BJ (cell line): ENCODE data around the gene XPO4. TPM values are rescaled to one million over a fixed set of nuclear protein-coding genes. Genes with fewer than 3 reads are reported as not detected.

Experiments
- CTCF ChIA-PET: fragments of 350-600 bp; formaldehyde crosslinking; extraction: SDS; loops from one replicate; lab custom pipeline; 2021; ENCODE audit warnings: antibody characterized with exemption, inconsistent platforms; lab: Yijun Ruan, JAX
- POLR2A ChIA-PET: fragments of 300-600 bp; sonication (Branson Sonifier 250); formaldehyde crosslinking; extraction: SDS; loops from one replicate; lab custom pipeline; 2021; ENCODE audit warnings: antibody characterized with exemption; lab: Charles Lee
- DNase-seq: peaks from one replicate; pipeline ENCODE4 v3.0.0-alpha.2; 2011; ENCODE audit warnings: low read depth
- H3K27me3 ChIP-seq: 2 replicates; pipeline ENCODE4 v1.6.0; 2011; ENCODE audit warnings: low read length; ENCODE audit not compliant: control insufficient read depth, insufficient read depth
- H3K36me3 ChIP-seq: 2 replicates; pipeline ENCODE4 v1.5.1; 2011; ENCODE audit warnings: low read length; ENCODE audit not compliant: control insufficient read depth, insufficient read depth
- H3K4me3 ChIP-seq: 2 replicates; pipeline ENCODE4 v1.5.1; 2011; ENCODE audit warnings: low read depth, mild to moderate bottlenecking, control low read depth, low read length
- polyA plus RNA-seq: library from polyadenylated mRNA; depleted of rRNA; stranded (reverse); fragments of >200 nt; gene quantifications from 2 replicates; pipeline ENCODE4 v1.2.3, GENCODE V29; 2011
- TF ChIP-seq, protein P1 (sequence below): IDR thresholded peaks from 2 replicates; pipeline ENCODE4 v1.5.1; 2011; ENCODE audit warnings: low read depth, mild to moderate bottlenecking, control low read depth, inconsistent platforms, low read length, moderate library complexity; ENCODE audit not compliant: insufficient read depth

The XPO4 gene
- polyA plus RNA-seq, 1 experiment = 4.9 TPM

DNA sequence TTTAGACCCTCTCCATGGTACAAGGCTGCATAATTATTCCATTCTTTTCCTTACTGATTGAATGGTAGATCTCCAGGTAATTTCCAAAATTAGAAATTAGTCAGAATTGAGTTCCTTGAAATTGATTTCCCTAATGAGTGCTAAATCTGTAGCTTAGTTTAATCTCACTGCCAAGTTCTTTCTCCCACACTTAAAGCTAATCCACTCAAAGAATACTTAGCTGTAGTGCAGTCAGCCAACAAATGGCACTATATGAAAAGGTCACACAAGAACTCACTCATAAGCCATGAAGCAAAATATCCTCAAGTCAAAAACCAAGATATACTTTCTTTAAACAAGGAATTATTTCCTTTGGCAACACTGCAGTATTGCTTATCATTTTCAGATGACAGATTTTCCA is 62.0 kb downstream of the XPO4 start:
- DNase-seq = no peak
- H3K27me3 ChIP-seq = no peaks in the 10 kb centered on the region
- ChIA-PET POLR2A (no interaction called here), CTCF (interaction anchor here (0.9 to 2.9 kb wide), 4 partner anchors 9 to 347 kb away, joined by 3 to 20 read pairs (median 6); partner anchors contain the start of gene IL17D)
- TF ChIP-seq, protein P1, sequence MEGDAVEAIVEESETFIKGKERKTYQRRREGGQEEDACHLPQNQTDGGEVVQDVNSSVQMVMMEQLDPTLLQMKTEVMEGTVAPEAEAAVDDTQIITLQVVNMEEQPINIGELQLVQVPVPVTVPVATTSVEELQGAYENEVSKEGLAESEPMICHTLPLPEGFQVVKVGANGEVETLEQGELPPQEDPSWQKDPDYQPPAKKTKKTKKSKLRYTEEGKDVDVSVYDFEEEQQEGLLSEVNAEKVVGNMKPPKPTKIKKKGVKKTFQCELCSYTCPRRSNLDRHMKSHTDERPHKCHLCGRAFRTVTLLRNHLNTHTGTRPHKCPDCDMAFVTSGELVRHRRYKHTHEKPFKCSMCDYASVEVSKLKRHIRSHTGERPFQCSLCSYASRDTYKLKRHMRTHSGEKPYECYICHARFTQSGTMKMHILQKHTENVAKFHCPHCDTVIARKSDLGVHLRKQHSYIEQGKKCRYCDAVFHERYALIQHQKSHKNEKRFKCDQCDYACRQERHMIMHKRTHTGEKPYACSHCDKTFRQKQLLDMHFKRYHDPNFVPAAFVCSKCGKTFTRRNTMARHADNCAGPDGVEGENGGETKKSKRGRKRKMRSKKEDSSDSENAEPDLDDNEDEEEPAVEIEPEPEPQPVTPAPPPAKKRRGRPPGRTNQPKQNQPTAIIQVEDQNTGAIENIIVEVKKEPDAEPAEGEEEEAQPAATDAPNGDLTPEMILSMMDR = no peak
- 0 out of 2 replicates have a peak, but pooled peaks cover 2% of the 10 kb centered on the region for H3K36me3 ChIP-seq
- H3K4me3 ChIP-seq = no peak overlapping the region

DNA sequence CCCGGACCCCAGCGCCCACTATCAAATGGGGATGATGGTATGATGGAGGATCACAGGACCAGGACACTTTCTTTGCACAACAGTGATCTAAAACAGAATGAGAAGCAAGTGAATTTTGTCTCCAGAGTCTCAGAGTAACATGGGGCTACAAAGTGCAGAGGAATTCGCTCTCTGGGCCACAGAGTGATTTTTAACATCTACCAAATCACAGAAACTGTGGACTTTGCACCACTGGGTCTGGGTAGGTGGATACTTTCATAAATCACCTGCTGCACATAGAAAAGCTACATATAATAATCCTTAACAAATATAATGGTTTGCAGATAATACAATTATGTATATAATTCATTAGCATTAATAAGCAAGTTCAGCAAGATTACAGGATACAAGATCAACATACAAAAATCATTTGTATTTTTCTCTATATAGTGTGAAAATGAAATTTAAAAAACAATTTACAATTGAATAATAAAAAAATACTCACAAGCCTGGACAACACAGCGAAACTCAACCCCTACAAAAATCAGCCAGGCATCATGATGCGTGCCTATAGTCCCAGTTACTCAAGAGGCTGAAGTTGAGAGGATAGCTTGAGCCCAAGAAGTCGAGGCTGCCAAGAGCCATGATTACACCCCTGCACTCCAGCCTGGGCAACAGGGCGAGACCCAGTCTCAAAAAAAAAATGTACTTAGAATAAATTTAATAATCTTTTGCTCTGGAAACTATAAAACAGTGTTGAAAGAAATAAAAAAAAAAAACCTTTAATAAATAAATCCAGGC is 68.5 kb downstream of the XPO4 start:
- DNase-seq = no peak
- POLR2A ChIA-PET = no interaction called here

DNA sequence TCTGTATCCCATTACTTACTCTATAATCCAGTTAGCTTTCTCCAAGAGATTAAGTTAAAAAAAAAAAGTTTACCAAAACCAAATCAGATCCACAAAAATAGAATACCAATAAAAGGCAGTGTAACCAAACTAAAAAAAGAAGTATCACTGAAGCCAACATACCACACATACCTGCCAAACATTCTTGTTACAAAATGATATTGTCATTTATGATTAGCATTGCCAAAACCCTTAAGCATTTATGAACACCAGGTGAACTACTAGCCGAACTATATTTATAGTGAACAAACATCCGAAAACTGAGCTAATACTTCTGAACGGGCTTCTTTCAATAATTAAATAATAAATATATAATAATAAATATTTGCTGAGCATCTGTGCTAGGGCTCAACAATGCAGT is 69.7 kb downstream of the XPO4 start:
- CTCF ChIA-PET = interaction anchor here (1.2 to 2.7 kb wide), 4 partner anchors 16 to 340 kb away, joined by 3 to 9 read pairs (median 6); no protein-coding TSS in a partner anchor
- DNase-seq = no peak
- POLR2A ChIA-PET = no interaction called here
- H3K27me3 ChIP-seq = no peaks in the 10 kb centered on the region
- peaks cover 2% of the 10 kb centered on the region; the same call in 1 of the 2 replicates for H3K36me3 ChIP-seq
- no peak overlapping the region for H3K4me3 ChIP-seq
- TF ChIP-seq, protein P1 = no peak

More for the DNA sequence above, 68.5 kb downstream of the XPO4 start:
- TF ChIP-seq, protein P1 = no peak
- no peak overlapping the region for H3K4me3 ChIP-seq
- no peaks in the 10 kb centered on the region for H3K27me3 ChIP-seq
- CTCF ChIA-PET = interaction anchor here (2.5 to 2.7 kb wide), 2 partner anchors 338 to 341 kb away, joined by 8 to 9 read pairs; no protein-coding TSS in a partner anchor
- H3K36me3 ChIP-seq = peaks cover 2% of the 10 kb centered on the region; the same call in 1 of the 2 replicates

DNA sequence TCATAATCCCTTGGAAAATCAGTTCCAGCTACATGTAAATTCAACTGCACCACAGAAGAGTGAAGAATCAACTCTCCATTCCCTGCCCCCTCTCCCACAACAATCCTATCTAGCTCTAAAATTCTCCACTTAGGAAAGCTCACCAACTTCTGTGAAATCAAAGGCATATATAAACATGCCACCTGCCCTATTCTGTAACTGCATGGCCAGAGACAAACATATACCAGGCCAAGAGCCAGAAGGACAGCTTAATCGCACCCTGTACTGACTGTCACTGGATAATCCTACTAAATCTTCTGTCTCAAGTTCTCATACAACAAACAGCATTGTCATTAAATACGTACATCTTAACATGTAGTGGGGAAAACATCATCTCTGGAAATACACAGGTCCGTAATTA is 70.6 kb downstream of the XPO4 start:
- CTCF ChIA-PET = interaction anchor here (0.6 to 2.5 kb wide), 8 partner anchors 9 to 339 kb away, joined by 3 to 8 read pairs (median 3); partner anchors contain the start of gene IL17D
- TF ChIP-seq, protein P1 = no peak
- POLR2A ChIA-PET = no interaction called here
- no peak for DNase-seq
- Histone ChIP-seq H3K4me3 (no peak overlapping the region), H3K36me3 (peaks cover 2% of the 10 kb centered on the region; the same call in 1 of the 2 replicates), H3K27me3 (no peaks in the 10 kb centered on the region)

DNA sequence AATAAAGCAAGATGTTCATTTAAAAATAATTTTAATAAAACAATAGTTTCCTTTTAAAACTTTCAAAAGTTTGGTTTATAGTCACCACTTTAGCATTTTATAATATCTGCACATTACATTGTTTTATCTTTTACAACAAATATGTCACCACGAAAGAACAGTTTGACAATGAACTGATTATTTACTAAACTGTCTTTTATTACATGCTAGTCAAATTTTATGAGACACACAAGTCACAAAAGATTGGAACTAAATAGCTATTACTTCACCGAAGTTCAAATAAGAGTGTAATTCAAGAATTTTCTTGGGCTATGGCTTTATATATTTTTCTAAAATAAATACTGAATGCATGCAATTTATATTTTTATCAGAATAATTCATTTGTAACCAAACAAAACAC is 71.3 kb downstream of the XPO4 start:
- H3K27me3 ChIP-seq = no peaks in the 10 kb centered on the region
- H3K36me3 ChIP-seq = no peaks in the 10 kb centered on the region; the same call in 1 of the 2 replicates
- ChIA-PET CTCF (interaction anchor here (0.6 to 2.5 kb wide), 6 partner anchors 9 to 338 kb away, joined by 3 to 8 read pairs (median 4); partner anchors contain the start of gene IL17D), POLR2A (no interaction called here)
- H3K4me3 ChIP-seq = no peak overlapping the region
- TF ChIP-seq, protein P1 = no peak
- DNase-seq = no peak
